Fibroblast of lung (primary cell): ENCODE results near the gene ATP6V1G2. TPM values are rescaled to one million over a fixed set of nuclear protein-coding genes. Genes with fewer than 3 reads are reported as not detected.

Experiments used
- DNase-seq, 2 donors: peaks; one replicate each; pipeline versions ENCODE4 v3.0.0 to v3.0.0-alpha.2; 2010; ENCODE audit warnings: low read depth in 2 of 2
- H2AFZ ChIP-seq: 2 replicates; pipeline ENCODE4 v1.5.1; 2012; ENCODE audit warnings: low read length, control low read depth, inconsistent platforms
- H3K27ac ChIP-seq: 2 replicates; pipeline ENCODE4 v1.5.1; 2011; ENCODE audit warnings: low read length, control low read depth; ENCODE audit not compliant: insufficient read depth
- H3K27me3 ChIP-seq: 2 replicates; pipeline ENCODE4 v1.5.1; 2011; ENCODE audit warnings: mild to moderate bottlenecking, low read length; ENCODE audit not compliant: control insufficient read depth, insufficient read depth
- H3K36me3 ChIP-seq: 2 replicates; pipeline ENCODE4 v1.5.1; 2011; ENCODE audit warnings: low read length; ENCODE audit not compliant: control insufficient read depth, insufficient read depth
- H3K4me1 ChIP-seq: 2 replicates; pipeline ENCODE4 v1.5.1; 2011; ENCODE audit warnings: low read length; ENCODE audit not compliant: control insufficient read depth, insufficient read depth; ENCODE audit errors: extremely low read depth
- H3K4me2 ChIP-seq: 2 replicates; pipeline ENCODE4 v1.5.1; 2011; ENCODE audit warnings: low read length, control low read depth; ENCODE audit not compliant: insufficient read depth; ENCODE audit errors: extremely low read depth
- H3K4me3 ChIP-seq, 4 experiments: fragments of 200-600 bp in 1 of 4; sonication (generic) in 1 of 4; replicated peaks in 1 of 4; 2 replicates each; pipeline ENCODE4 v1.5.1; 2011 to 2016; ENCODE audit warnings: low read length in 4 of 4, low read depth in 3 of 4, mild to moderate bottlenecking in 3 of 4, control low read depth in 2 of 4, inconsistent platforms in 1 of 4, mixed read lengths in 1 of 4; ENCODE audit not compliant: insufficient read depth in 1 of 4; ENCODE audit errors: control extremely low read depth in 1 of 4
- H3K79me2 ChIP-seq: 2 replicates; pipeline ENCODE4 v1.5.1; 2012; ENCODE audit warnings: mild to moderate bottlenecking, low read length, inconsistent platforms; ENCODE audit not compliant: control insufficient read depth, insufficient read depth
- H3K9ac ChIP-seq: 2 replicates; pipeline ENCODE4 v1.5.1; 2011; ENCODE audit warnings: mild to moderate bottlenecking, low read length, control low read depth; ENCODE audit not compliant: insufficient read depth
- H3K9me3 ChIP-seq: 2 replicates; pipeline ENCODE4 v1.5.1; 2012; ENCODE audit warnings: low read depth, low read length; ENCODE audit not compliant: control insufficient read depth, insufficient read depth
- H4K20me1 ChIP-seq: 2 replicates; pipeline ENCODE4 v1.5.1; 2011; ENCODE audit warnings: low read length; ENCODE audit not compliant: control insufficient read depth, insufficient read depth; ENCODE audit errors: extremely low read depth
- CTCF ChIP-seq, 2 donors: IDR thresholded peaks in 1 of 2; conservative IDR thresholded peaks in 1 of 2; 1 replicate in 1 of 2; 2 replicates in 1 of 2; pipeline ENCODE4 v1.5.1; 2011 to 2012; ENCODE audit warnings: low read length in 2 of 2, control low read depth in 1 of 2, inconsistent platforms in 1 of 2, low read depth in 1 of 2, mild to moderate bottlenecking in 1 of 2
- EZH2 ChIP-seq: IDR thresholded peaks from 2 replicates; pipeline ENCODE4 v1.5.1; 2012; ENCODE audit warnings: low read length, control low read depth, mild to moderate bottlenecking; ENCODE audit errors: missing control alignments
- polyA plus RNA-seq, 2 donors: library from polyadenylated mRNA; depleted of rRNA in 1 of 2; stranded (reverse) in 1 of 2; unstranded in 1 of 2; fragments of >200 nt; gene quantifications; 2 replicates each; pipeline ENCODE4 v1.2.1, GENCODE V29; 2011 to 2012; ENCODE audit warnings: missing spikeins in 1 of 2
- total RNA-seq: library from RNA; depleted of rRNA; stranded (reverse); fragments of >200 nt; gene quantifications from 2 replicates; pipeline ENCODE4 v1.2.1, GENCODE V29; 2014

ATP6V1G2 gene
- total and polyA plus RNA-seq, 2 donors (not counting 1 experiment from before 2014, with no cell fraction given): 11.2 to 16.0 TPM

GRCh38 chr6:31586008-31586407 lies 39.6 kb upstream of the ATP6V1G2 start, which contains the start of gene LST1:
TSS of gene LST1 (plus strand) at chr6:31586277. CDS start at chr6:31587300, 1,023 bp downstream.
- Histone ChIP-seq H3K4me1 (no peaks in the 10 kb centered on the region), H3K27ac (no peak within 1 kb of the TSS), H3K9me3 (no peaks in the 10 kb centered on the region), H3K79me2 (no peaks in the 10 kb centered on the region), H3K9ac (no peak within 1 kb of the TSS), H3K4me2 (no peak within 1 kb of the TSS), H4K20me1 (no peaks in the 10 kb centered on the region), H3K4me3 (no peak within 1 kb of the TSS), H2AFZ (no peak within 1 kb of the TSS), H3K27me3 (peaks cover 4% of the 10 kb centered on the region), H3K36me3 (no peaks in the 10 kb centered on the region)
- TF ChIP-seq EZH2 (no peak), CTCF (conservative IDR thresholded peaks at IDR 0.05 in 1 of 2, IDR thresholded peaks at IDR 0.05 in 1 of 2; ENCODE audit: low read depth in 1 of 2, low read length in 2 of 2) (no peak)
- no peak for DNase-seq

DNA sequence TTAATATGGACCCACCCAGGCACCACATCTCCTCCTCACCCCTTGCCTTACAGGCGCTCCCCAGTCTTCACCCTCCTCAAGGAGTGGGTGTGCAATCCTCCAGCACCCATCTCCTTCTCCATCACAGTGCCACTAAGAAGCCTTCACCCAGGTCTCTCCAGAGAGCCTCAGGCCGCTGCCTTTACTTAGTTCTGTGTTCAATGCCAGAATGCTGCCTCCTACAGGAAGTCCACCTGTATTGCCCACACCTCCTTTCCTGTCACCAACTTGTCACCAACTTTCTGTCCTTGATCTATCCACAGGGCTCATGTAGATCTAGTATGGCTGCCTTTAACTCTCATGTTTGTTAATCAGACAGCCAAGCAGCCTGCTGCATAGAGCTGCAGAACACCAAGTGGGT lies 39.1 kb upstream of the ATP6V1G2 start:
- H3K9ac ChIP-seq: no peak overlapping the region
- no peak for DNase-seq

DNA sequence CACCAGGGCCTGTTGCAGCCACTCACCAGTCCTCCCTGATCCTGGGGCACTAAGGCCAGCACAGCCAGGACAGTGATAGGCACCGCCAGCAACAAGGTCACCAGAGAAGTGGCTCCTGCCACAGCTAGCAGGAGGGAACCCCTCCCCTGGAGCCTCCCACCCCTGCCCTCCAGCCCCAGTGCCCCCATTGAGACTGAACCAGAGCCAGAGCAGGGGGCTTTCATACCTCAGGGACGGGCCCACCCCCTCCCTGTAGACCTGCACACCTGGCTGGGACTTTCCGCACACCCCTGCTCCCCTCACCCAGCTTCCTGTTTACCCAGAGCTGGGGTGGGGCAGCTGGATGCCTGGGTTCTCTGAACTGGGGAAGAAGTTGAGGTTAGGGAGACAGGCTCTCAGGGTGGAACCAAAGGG lies 35.8 kb upstream of the ATP6V1G2 start, which contains the start of gene LTB:
LTB (minus strand) TSS at position 195 of the 414 bp plus-strand sequence; CDS start at position 188, 7 bp downstream.
- no peak within 1 kb of the TSS for H3K27ac ChIP-seq

More for the DNA sequence above, 39.1 kb upstream of the ATP6V1G2 start:
- Histone ChIP-seq H3K36me3 (no peaks in the 10 kb centered on the region), H3K79me2 (no peaks in the 10 kb centered on the region), H3K9me3 (no peaks in the 10 kb centered on the region), H3K4me3 (no peak overlapping the region), H2AFZ (no peak overlapping the region), H3K4me2 (no peak overlapping the region), H4K20me1 (no peaks in the 10 kb centered on the region), H3K27ac (no peak overlapping the region), H3K4me1 (no peaks in the 10 kb centered on the region), H3K27me3 (peaks cover 4% of the 10 kb centered on the region)
- TF ChIP-seq CTCF (conservative IDR thresholded peaks at IDR 0.05 in 1 of 2, IDR thresholded peaks at IDR 0.05 in 1 of 2; ENCODE audit: low read depth in 1 of 2, low read length in 2 of 2) (peak; percentile 20 to 36), EZH2 (no peak)

More for the DNA sequence above, 35.8 kb upstream of the ATP6V1G2 start, which contains the start of gene LTB:
- no peak for DNase-seq
- Histone ChIP-seq H4K20me1 (no peaks in the 10 kb centered on the region), H2AFZ (peak within 1 kb of the TSS; percentile 97), H3K9me3 (no peaks in the 10 kb centered on the region), H3K36me3 (no peaks in the 10 kb centered on the region), H3K4me2 (peak within 1 kb of the TSS; percentile 99), H3K4me1 (no peaks in the 10 kb centered on the region), H3K4me3 (peak within 1 kb of the TSS; percentile 74 to 89 (median 82)), H3K9ac (peak within 1 kb of the TSS; percentile 70), H3K79me2 (no peaks in the 10 kb centered on the region), H3K27me3 (peaks cover 5% of the 10 kb centered on the region)
- TF ChIP-seq CTCF (conservative IDR thresholded peaks at IDR 0.05 in 1 of 2, IDR thresholded peaks at IDR 0.05 in 1 of 2; ENCODE audit: low read depth in 1 of 2, low read length in 2 of 2): no peak
- no peak for TF ChIP-seq EZH2
